ENCODE data around the gene LTC4S.
"Not testable (repeated sequence)": the region's sequence is repeated elsewhere in the genome, so short reads cannot be mapped to it uniquely, and the experiment has no call there.

Gene LTC4S

GRCh38 chr5:179823937-179824744, 30.4 kb downstream of the LTC4S start:
- DNase-seq (ENCODE audit: low read depth, low spot score): no peak

- no peak for DNase-seq (ENCODE audit: low read depth, low spot score)
These were observed 30.9 kb downstream of the LTC4S start for GRCh38 chr5:179824745-179825112.

- DNase-seq (ENCODE audit: low read depth, low spot score): no peak
These were observed 31.9 kb downstream of the LTC4S start for GRCh38 chr5:179825655-179826182.

- DNase-seq (ENCODE audit: low read depth, low spot score): no peak
These were observed 33.9 kb downstream of the LTC4S start for GRCh38 chr5:179827680-179828079.

GRCh38 chr5:179828756-179829421, 35.1 kb downstream of the LTC4S start:
- no peak for DNase-seq (ENCODE audit: low read depth, low spot score)

- no peak for DNase-seq (ENCODE audit: low read depth, low spot score)
These were observed 36.1 kb downstream of the LTC4S start for GRCh38 chr5:179829732-179830435.

- no peak for DNase-seq (ENCODE audit: low read depth, low spot score)
These were observed 37.2 kb downstream of the LTC4S start for GRCh38 chr5:179830818-179831468.

GRCh38 chr5:179832039-179832745, 38.4 kb downstream of the LTC4S start:
- DNase-seq (ENCODE audit: low read depth, low spot score): no peak

- no peak for DNase-seq (ENCODE audit: low read depth, low spot score)
These were observed 39.4 kb downstream of the LTC4S start for GRCh38 chr5:179833056-179833708.

- no peak for DNase-seq (ENCODE audit: low read depth, low spot score)
These were observed 39.9 kb downstream of the LTC4S start for GRCh38 chr5:179833709-179834070.

GRCh38 chr5:179834120-179834519, 40.3 kb downstream of the LTC4S start:
- no peak for DNase-seq (ENCODE audit: low read depth, low spot score)

GRCh38 chr5:179834871-179835270, 41.1 kb downstream of the LTC4S start:
- not testable (repeated sequence) for DNase-seq (ENCODE audit: low read depth, low spot score)

GRCh38 chr5:179836225-179837019, 42.6 kb downstream of the LTC4S start:
- DNase-seq (ENCODE audit: low read depth, low spot score): no peak

- DNase-seq (ENCODE audit: low read depth, low spot score): no peak
These were observed 43.6 kb downstream of the LTC4S start for GRCh38 chr5:179837076-179838011.

- no peak for DNase-seq (ENCODE audit: low read depth, low spot score)
These were observed 45.8 kb downstream of the LTC4S start for GRCh38 chr5:179839328-179840256.

GRCh38 chr5:179840321-179840720, 46.5 kb downstream of the LTC4S start:
- no peak for DNase-seq (ENCODE audit: low read depth, low spot score)

GRCh38 chr5:179840766-179841165, 47.0 kb downstream of the LTC4S start:
- DNase-seq (ENCODE audit: low read depth, low spot score): no peak

- DNase-seq (ENCODE audit: low read depth, low spot score): no peak
These were observed 47.8 kb downstream of the LTC4S start for GRCh38 chr5:179841621-179842020.
